NCI-H748 treated with DMSO at 0.1 percent for 48 hours (cell line): ENCODE measurements around the gene HHATL.

Experiments used
- DNase-seq: peaks from one replicate; lab custom pipeline; 2025; lab: John Stamatoyannopoulos, UW

The HHATL gene

GRCh38 chr3:42698216-42698910 lies 4.2 kb downstream of the HHATL start:
- no peak for DNase-seq

- no peak for DNase-seq
These were observed 5.1 kb downstream of the HHATL start for GRCh38 chr3:42697289-42698051.

GRCh38 chr3:42696356-42697288 lies 6.0 kb downstream of the HHATL start:
- no peak for DNase-seq

GRCh38 chr3:42694366-42694765 lies 8.2 kb downstream of the HHATL start:
- DNase-seq = no peak

- no peak for DNase-seq
These were observed 9.1 kb downstream of the HHATL start for GRCh38 chr3:42693530-42693930.

- no peak for DNase-seq
These were observed 9.7 kb downstream of the HHATL start for GRCh38 chr3:42692667-42693529.

GRCh38 chr3:42691816-42692666 lies 10.6 kb downstream of the HHATL start:
- no peak for DNase-seq

GRCh38 chr3:42690766-42691680 lies 11.6 kb downstream of the HHATL start:
- no peak for DNase-seq

GRCh38 chr3:42690191-42690590 lies 12.4 kb downstream of the HHATL start:
- DNase-seq = no peak

- no peak for DNase-seq
These were observed 13.1 kb downstream of the HHATL start for GRCh38 chr3:42689421-42690014.

GRCh38 chr3:42688487-42689420 lies 13.8 kb downstream of the HHATL start:
- DNase-seq = no peak

- DNase-seq = no peak
These were observed 14.6 kb downstream of the HHATL start for GRCh38 chr3:42688016-42688415.

GRCh38 chr3:42686832-42687650 lies 15.6 kb downstream of the HHATL start:
- DNase-seq = no peak

GRCh38 chr3:42685891-42686820 lies 16.4 kb downstream of the HHATL start:
- DNase-seq = no peak

GRCh38 chr3:42685363-42685881 lies 17.2 kb downstream of the HHATL start, which contains the start of gene KLHL40:
KLHL40 (plus strand) TSS chr3:42685537; CDS start chr3:42685619, 82 bp downstream.
- no peak for DNase-seq
